SK-N-SH (cell line): Measurements from ENCODE around the gene FSIP1. TPM values are rescaled to one million over a fixed set of nuclear protein-coding genes. Genes with fewer than 3 reads are reported as not detected.

Experiments
- CTCF ChIA-PET: fragments of 300-600, 350-600 bp; formaldehyde crosslinking; extraction: SDS; loops from one replicate; lab custom pipeline; 2021; lab: Yijun Ruan, JAX
- POLR2A ChIA-PET: fragments of 350-600 bp; sonication (Branson Sonifier 250); formaldehyde crosslinking; extraction: SDS; loops from one replicate; lab custom pipeline; 2020; ENCODE audit warnings: antibody characterized with exemption, inconsistent platforms; lab: Yijun Ruan, JAX
- DNase-seq: peaks from one replicate; pipeline ENCODE4 v3.0.0; 2012
- H2AFZ ChIP-seq: fragments of 200-600 bp; sonication (generic); 2 replicates; pipeline ENCODE4 v1.8.1; 2016; ENCODE audit warnings: antibody characterized with exemption, mild to moderate bottlenecking, low read depth
- H3F3A ChIP-seq: fragments of 200-600 bp; sonication (generic); replicated peaks from 2 replicates; pipeline ENCODE3; 2016; ENCODE audit warnings: antibody characterized with exemption, mild to moderate bottlenecking; ENCODE audit not compliant: insufficient read depth
- H3K27ac ChIP-seq, 2 experiments: fragments of 200-500 bp in 1 of 2; fragments of 200-600 bp in 1 of 2; sonication (Bioruptor generic) in 1 of 2; sonication (generic), shearing (Covaris generic) in 1 of 2; 2 replicates each; pipeline versions ENCODE4 v1.5.1 to v1.6.1; 2014 to 2016; ENCODE audit warnings: low read depth in 2 of 2, inconsistent platforms in 1 of 2, low read length in 1 of 2, mild to moderate bottlenecking in 1 of 2, mixed read lengths in 1 of 2
- H3K27me3 ChIP-seq: fragments of 200-600 bp; sonication (generic), shearing (Covaris generic); 2 replicates; pipeline ENCODE4 v1.6.1; 2016; ENCODE audit warnings: mixed run types; ENCODE audit not compliant: insufficient read depth
- H3K36me3 ChIP-seq, 2 experiments: fragments of 200-500 bp in 1 of 2; fragments of 200-600 bp in 1 of 2; sonication (Bioruptor generic) in 1 of 2; sonication (generic) in 1 of 2; replicated peaks in 1 of 2; 2 replicates each; pipeline versions ENCODE3 to v1.5.1; 2014 to 2016; ENCODE audit warnings: low read length in 1 of 2, mild to moderate bottlenecking in 1 of 2; ENCODE audit not compliant: insufficient read depth in 2 of 2, control insufficient read depth in 1 of 2
- H3K4me1 ChIP-seq, 2 experiments: fragments of 200-500 bp in 1 of 2; fragments of 200-600 bp in 1 of 2; sonication (Bioruptor generic) in 1 of 2; sonication (generic), shearing (Covaris generic) in 1 of 2; 2 replicates each; pipeline versions ENCODE4 v1.5.1 to v1.6.1; 2014 to 2016; ENCODE audit warnings: low read depth in 1 of 2, low read length in 1 of 2, mixed run types in 1 of 2; ENCODE audit not compliant: insufficient read depth in 2 of 2, control insufficient read depth in 1 of 2
- H3K4me2 ChIP-seq: fragments of 200-600 bp; sonication (generic), shearing (Covaris generic); 2 replicates; pipeline ENCODE4 v1.6.1; 2017; ENCODE audit warnings: mixed run types
- H3K4me3 ChIP-seq, 2 experiments: fragments of 200-500 bp in 1 of 2; fragments of 200-600 bp in 1 of 2; sonication (Bioruptor generic) in 1 of 2; sonication (generic), shearing (Covaris generic) in 1 of 2; 2 replicates each; pipeline versions ENCODE4 v1.5.1 to v1.8.1; 2014 to 2016; ENCODE audit warnings: low read depth in 2 of 2, inconsistent platforms in 1 of 2, low read length in 1 of 2, mild to moderate bottlenecking in 1 of 2, mixed read lengths in 1 of 2, moderate library complexity in 1 of 2
- H3K79me2 ChIP-seq: fragments of 200-600 bp; sonication (generic); 2 replicates; pipeline ENCODE4 v1.8.1; 2017; ENCODE audit warnings: mild to moderate bottlenecking; ENCODE audit not compliant: insufficient read depth
- H3K9ac ChIP-seq: fragments of 200-600 bp; sonication (generic); 2 replicates; pipeline ENCODE4 v1.6.1; 2017; ENCODE audit warnings: mixed run types
- H3K9me2 ChIP-seq: fragments of 200-600 bp; sonication (generic); 2 replicates; pipeline ENCODE4 v1.6.1; 2017; ENCODE audit warnings: mixed run types
- H3K9me3 ChIP-seq: fragments of 200-600 bp; sonication (generic); 2 replicates; pipeline ENCODE4 v1.6.1; 2017; ENCODE audit warnings: mixed run types, mild to moderate bottlenecking, moderate library complexity
- H4K20me1 ChIP-seq: fragments of 200-600 bp; sonication (generic); 2 replicates; pipeline ENCODE4 v1.6.1; 2017; ENCODE audit warnings: mild to moderate bottlenecking, mixed run types; ENCODE audit not compliant: insufficient read depth
- CHD2 ChIP-seq: fragments of 150-350 bp; IDR thresholded peaks from 2 replicates; pipeline ENCODE4 v1.6.1; 2018; ENCODE audit warnings: low read length; ENCODE audit not compliant: partially characterized antibody
- EZH2phosphoT487 ChIP-seq: fragments of 200-600 bp; sonication (generic); IDR thresholded peaks from 2 replicates; pipeline ENCODE4 v1.6.1; 2017; ENCODE audit warnings: low read depth, mixed run types, mild to moderate bottlenecking, antibody characterized with exemption, moderate library complexity, borderline replicate concordance
- GABPA ChIP-seq: IDR thresholded peaks from 2 replicates; pipeline ENCODE4 v1.4.0; 2012; ENCODE audit warnings: low read depth, mild to moderate bottlenecking
- NRF1 ChIP-seq: IDR thresholded peaks from 2 replicates; pipeline ENCODE4 v1.6.1; 2012; ENCODE audit warnings: low read depth, mild to moderate bottlenecking, low read length
- REST ChIP-seq: IDR thresholded peaks from 2 replicates; pipeline ENCODE4 v1.6.1; 2012; ENCODE audit warnings: mild to moderate bottlenecking, low read depth, low read length, moderate library complexity
- USF1 ChIP-seq: IDR thresholded peaks from 2 replicates; pipeline ENCODE4 v1.4.0; 2012; ENCODE audit warnings: low read depth, borderline replicate concordance
- USF2 ChIP-seq: fragments of 150-350 bp; IDR thresholded peaks from 2 replicates; pipeline ENCODE4 v1.6.1; 2017; ENCODE audit warnings: antibody characterized with exemption, low read length, low read depth, borderline replicate concordance
- WGBS: methylation state at CpG from one replicate; pipeline ENCODE4 v1.1.6; 2017; ENCODE audit warnings: low lambda C conversion rate; 5-methylcytosine and 5-hydroxymethylcytosine counted together
- polyA plus RNA-seq, 3 experiments: library from polyadenylated mRNA; depleted of rRNA; stranded (reverse); fragments of >200 nt; gene quantifications; 2 replicates each; pipeline ENCODE4 v1.2.3, GENCODE V29; 2012

The FSIP1 gene
- polyA plus RNA-seq, 1 of the 3 experiments (the other 2 are of a cell fraction) = 0.43 TPM

DNA sequence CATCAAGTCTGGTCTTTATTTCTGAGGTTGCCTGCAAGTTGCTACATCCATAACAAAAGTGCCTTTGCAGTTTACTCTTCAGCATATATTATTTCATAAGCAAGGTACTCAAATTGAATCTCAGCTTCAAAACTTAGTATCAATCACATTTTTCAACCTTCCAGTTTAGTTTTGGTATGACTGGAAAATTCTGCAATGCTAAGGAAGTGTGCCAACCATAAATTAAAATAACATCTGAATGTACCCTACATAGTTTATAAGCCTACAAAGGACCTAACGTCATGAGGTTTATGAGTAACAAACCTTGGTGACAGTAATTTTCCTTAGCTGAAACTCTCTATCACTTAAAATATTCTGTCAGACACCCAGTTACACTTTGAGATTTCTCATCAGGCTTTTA is 138.9 kb downstream of the FSIP1 start:
- no peaks in the 10 kb centered on the region for H4K20me1 ChIP-seq
- CTCF ChIA-PET = no interaction called here
- POLR2A ChIA-PET = no interaction called here

More for the DNA sequence above, 138.9 kb downstream of the FSIP1 start:
- Histone ChIP-seq H3K9me2 (no peaks in the 10 kb centered on the region), H2AFZ (no peak overlapping the region), H3K4me1 (peaks cover 9 to 27% of the 10 kb centered on the region in 2 experiments), H3K4me2 (no peak overlapping the region), H3F3A (peaks cover 23% of the 10 kb centered on the region), H3K27ac (peak overlapping the region in 1 of 2 experiments; percentile 92; a peak in 1 of 4 replicates), H3K27me3 (no peaks in the 10 kb centered on the region), H3K4me3 (no peak overlapping the region), H3K79me2 (no peaks in the 10 kb centered on the region), H3K36me3 (no peaks in the 10 kb centered on the region), H3K9me3 (no peaks in the 10 kb centered on the region), H3K9ac (no peak overlapping the region)
- no peak for TF ChIP-seq CHD2
- no peak for TF ChIP-seq EZH2phosphoT487
- TF ChIP-seq GABPA = no peak
- no peak for TF ChIP-seq USF2
- TF ChIP-seq REST = no peak
- no peak for TF ChIP-seq NRF1
- TF ChIP-seq USF1 = no peak
- WGBS = 77% methylated on average over 1 of the region's 1 CpG
- DNase-seq = no peak
